GM18867 (cell line): Measurements from ENCODE around the gene RABGAP1L.
"Not testable (repeated sequence)": the region's sequence is repeated elsewhere in the genome, so short reads cannot be mapped to it uniquely, and the experiment has no call there.

ENCODE experiments used
- ATAC-seq: cut with Tn5 transposase; IDR thresholded peaks from one replicate; pipeline ENCODE4 v1.9.1; 2021; ENCODE audit warnings: mild to moderate bottlenecking, moderate library complexity; ENCODE audit not compliant: unreplicated experiment

Gene RABGAP1L

GRCh38 chr1:174696026-174696821 lies 536.9 kb downstream of the RABGAP1L start:
- ATAC-seq, result no peak

- no peak for ATAC-seq
These were observed 541.0 kb downstream of the RABGAP1L start for GRCh38 chr1:174700314-174700713.

- ATAC-seq, result no peak
These were observed 541.5 kb downstream of the RABGAP1L start for GRCh38 chr1:174700775-174701174.

- ATAC-seq, result no peak
These were observed 542.2 kb downstream of the RABGAP1L start for GRCh38 chr1:174701565-174701964.

- no peak for ATAC-seq
These were observed 542.7 kb downstream of the RABGAP1L start for GRCh38 chr1:174702011-174702410.

GRCh38 chr1:174703309-174703708 lies 544.0 kb downstream of the RABGAP1L start:
- ATAC-seq, result no peak

GRCh38 chr1:174704300-174704699 lies 545.0 kb downstream of the RABGAP1L start:
- no peak for ATAC-seq

GRCh38 chr1:174710868-174711845 lies 551.8 kb downstream of the RABGAP1L start:
- ATAC-seq, result no peak

GRCh38 chr1:174711848-174712247 lies 552.5 kb downstream of the RABGAP1L start:
- not testable (repeated sequence) for ATAC-seq

- no peak for ATAC-seq
These were observed 553.2 kb downstream of the RABGAP1L start for GRCh38 chr1:174712541-174712940.

- no peak for ATAC-seq
These were observed 554.5 kb downstream of the RABGAP1L start for GRCh38 chr1:174713796-174714195.

- no peak for ATAC-seq
These were observed 559.9 kb downstream of the RABGAP1L start for GRCh38 chr1:174719194-174719593.

- no peak for ATAC-seq
These were observed 561.3 kb downstream of the RABGAP1L start for GRCh38 chr1:174720618-174721017.

- ATAC-seq, result no peak
These were observed 561.9 kb downstream of the RABGAP1L start for GRCh38 chr1:174721246-174721645.

- no peak for ATAC-seq
These were observed 564.5 kb downstream of the RABGAP1L start for GRCh38 chr1:174723816-174724215.

GRCh38 chr1:174724219-174724618 lies 564.9 kb downstream of the RABGAP1L start:
- ATAC-seq, result no peak

GRCh38 chr1:174726167-174726879 lies 567.0 kb downstream of the RABGAP1L start:
- no peak for ATAC-seq

GRCh38 chr1:174726880-174727585 lies 567.7 kb downstream of the RABGAP1L start:
- ATAC-seq, result no peak

- no peak for ATAC-seq
These were observed 575.0 kb downstream of the RABGAP1L start for GRCh38 chr1:174734270-174734669.

- no peak for ATAC-seq
These were observed 577.5 kb downstream of the RABGAP1L start for GRCh38 chr1:174736831-174737230.
